ENCODE results near the gene UST. TPM values are rescaled to one million over a fixed set of nuclear protein-coding genes. Genes with fewer than 3 reads are reported as not detected.

Gene UST
- polyA plus RNA-seq, 1 donor (not counting 4 experiments of a cell fraction or from before 2014, with no cell fraction given): 6.1 TPM

DNA sequence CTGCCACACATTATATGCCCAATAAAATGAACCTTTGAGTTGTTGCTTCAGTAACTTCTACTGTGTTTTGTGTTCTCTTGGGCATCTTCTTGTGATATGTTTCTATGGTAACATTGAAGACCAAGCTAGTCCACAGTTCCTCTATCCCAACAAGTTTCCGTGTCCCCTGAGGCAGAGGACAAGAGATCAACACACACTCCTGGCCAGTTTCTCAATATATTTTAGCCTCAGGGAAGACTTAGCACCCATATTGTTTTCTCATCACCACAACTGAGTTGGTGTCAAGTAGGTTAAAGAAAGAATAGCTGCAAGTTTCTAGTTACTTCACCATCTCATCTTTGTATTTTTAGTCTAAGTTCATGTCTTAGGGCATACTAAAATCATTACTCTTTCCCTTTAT lies 277.5 kb downstream of the UST start:
- Histone ChIP-seq H3K9me3 (ENCODE audit: control insufficient read depth, low read depth, low read length) (no peaks in the 10 kb centered on the region), H3K4me3 (ENCODE audit: control insufficient read depth in 2 of 3, extremely low read depth in 1 of 3, insufficient read depth in 2 of 3, low read depth in 1 of 3, low read length in 3 of 3) (no peak overlapping the region), H3K27me3 (ENCODE audit: control insufficient read depth, extremely low read depth, insufficient read depth, low read length) (no peaks in the 10 kb centered on the region), H3K27ac (ENCODE audit: control insufficient read depth, insufficient read depth, low read length) (no peak overlapping the region), H4K20me1 (ENCODE audit: control insufficient read depth, extremely low read depth, insufficient read depth, low read length) (no peaks in the 10 kb centered on the region), H3K9me1 (ENCODE audit: control insufficient read depth, extremely low read depth, insufficient read depth, low read length) (no peaks in the 10 kb centered on the region), H3K9ac (ENCODE audit: control insufficient read depth, extremely low read depth, insufficient read depth, low read length) (no peak overlapping the region), H3K4me2 (ENCODE audit: control insufficient read depth, extremely low read depth, insufficient read depth, low read depth, low read length) (no peak overlapping the region), H3K36me3 (ENCODE audit: control insufficient read depth in 2 of 2, extremely low read depth in 1 of 2, insufficient read depth in 2 of 2, low read length in 2 of 2) (no peaks in the 10 kb centered on the region), H3K79me2 (ENCODE audit: control insufficient read depth, insufficient read depth, low read length) (no peaks in the 10 kb centered on the region), H2AFZ (ENCODE audit: control insufficient read depth, low read length) (no peak overlapping the region), H3K4me1 (ENCODE audit: control insufficient read depth, extremely low read depth, insufficient read depth, low read length) (peaks cover 10% of the 10 kb centered on the region)
- DNase-seq (ENCODE audit: low read depth, low spot score): no peak
- no peak for TF ChIP-seq EZH2 (IDR thresholded peaks at IDR 0.05; ENCODE audit: low read length)
- TF ChIP-seq CTCF (optimal IDR thresholded peaks at IDR 0.05 in 1 of 3, IDR thresholded peaks at IDR 0.05 in 1 of 3, conservative IDR thresholded peaks at IDR 0.05 in 1 of 3; ENCODE audit: extremely low read depth in 1 of 3, insufficient read depth in 2 of 3, low read length in 3 of 3): no peak
- dilution Hi-C loops (cut with MboI; ENCODE audit: extremely low pct_ligation_motif_present, low sequenced_read_pairs): no loop called here
- FAIRE-seq: no peak

DNA sequence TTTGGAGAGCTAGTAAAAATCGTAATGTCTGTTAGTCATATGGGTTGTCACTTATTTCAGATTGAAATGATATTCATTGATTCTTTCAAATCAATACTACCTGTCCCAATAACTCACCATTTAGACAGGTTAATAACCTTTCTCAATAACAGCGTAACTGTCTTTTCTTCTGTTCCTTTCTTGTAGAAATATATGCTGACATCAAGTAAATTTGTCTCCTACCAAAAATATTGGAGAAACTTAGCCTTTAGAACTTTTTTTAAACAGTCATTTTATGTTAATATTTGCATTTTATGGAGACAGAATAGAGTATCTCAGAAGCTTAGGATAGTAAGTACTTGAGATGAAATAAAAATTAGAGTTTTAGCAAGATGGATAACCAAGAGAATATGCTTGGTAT lies 278.2 kb downstream of the UST start:
- FAIRE-seq (no peak), DNase-seq (ENCODE audit: low read depth, low spot score) (no peak)
- Histone ChIP-seq H3K27ac (ENCODE audit: control insufficient read depth, insufficient read depth, low read length) (no peak overlapping the region), H3K36me3 (ENCODE audit: control insufficient read depth in 2 of 2, extremely low read depth in 1 of 2, insufficient read depth in 2 of 2, low read length in 2 of 2) (no peaks in the 10 kb centered on the region), H3K4me2 (ENCODE audit: control insufficient read depth, extremely low read depth, insufficient read depth, low read depth, low read length) (no peak overlapping the region), H3K79me2 (ENCODE audit: control insufficient read depth, insufficient read depth, low read length) (no peaks in the 10 kb centered on the region), H3K9me1 (ENCODE audit: control insufficient read depth, extremely low read depth, insufficient read depth, low read length) (no peaks in the 10 kb centered on the region), H3K27me3 (ENCODE audit: control insufficient read depth, extremely low read depth, insufficient read depth, low read length) (no peaks in the 10 kb centered on the region), H2AFZ (ENCODE audit: control insufficient read depth, low read length) (no peak overlapping the region), H3K9ac (ENCODE audit: control insufficient read depth, extremely low read depth, insufficient read depth, low read length) (no peak overlapping the region), H3K4me3 (ENCODE audit: control insufficient read depth in 2 of 3, extremely low read depth in 1 of 3, insufficient read depth in 2 of 3, low read depth in 1 of 3, low read length in 3 of 3) (no peak overlapping the region), H4K20me1 (ENCODE audit: control insufficient read depth, extremely low read depth, insufficient read depth, low read length) (no peaks in the 10 kb centered on the region), H3K9me3 (ENCODE audit: control insufficient read depth, low read depth, low read length) (no peaks in the 10 kb centered on the region), H3K4me1 (ENCODE audit: control insufficient read depth, extremely low read depth, insufficient read depth, low read length) (peaks cover 10% of the 10 kb centered on the region)
- dilution Hi-C loops (cut with MboI; ENCODE audit: extremely low pct_ligation_motif_present, low sequenced_read_pairs): loop anchor here (25.0 kb wide), 1 partner anchor 487 kb away; no protein-coding TSS in a partner anchor
- TF ChIP-seq CTCF (optimal IDR thresholded peaks at IDR 0.05 in 1 of 3, IDR thresholded peaks at IDR 0.05 in 1 of 3, conservative IDR thresholded peaks at IDR 0.05 in 1 of 3; ENCODE audit: extremely low read depth in 1 of 3, insufficient read depth in 2 of 3, low read length in 3 of 3): no peak
- TF ChIP-seq EZH2 (IDR thresholded peaks at IDR 0.05; ENCODE audit: low read length): no peak
